Measurements from ENCODE around the gene ATG7.

DNA sequence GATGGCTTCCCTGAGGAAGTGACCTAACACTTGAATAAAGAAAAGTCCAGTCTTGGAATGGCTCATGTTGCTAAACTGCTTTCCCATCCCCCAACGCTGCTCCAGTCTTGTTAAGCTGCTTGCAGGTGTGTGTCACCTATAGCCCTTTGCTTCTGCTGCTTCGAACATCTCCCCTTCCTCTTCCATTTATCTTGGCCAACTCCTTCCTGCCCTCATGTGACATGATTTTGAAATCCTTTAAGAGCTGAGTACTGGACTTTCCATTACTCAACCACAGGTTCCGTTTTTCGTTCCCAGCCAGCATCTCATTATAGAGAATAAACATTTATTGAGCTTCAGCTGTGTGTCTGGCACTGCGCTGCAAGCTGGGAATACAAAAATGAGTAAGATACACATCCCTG lies 1.7 kb downstream of the ATG7 start:
- TF ChIP-seq, protein P1, sequence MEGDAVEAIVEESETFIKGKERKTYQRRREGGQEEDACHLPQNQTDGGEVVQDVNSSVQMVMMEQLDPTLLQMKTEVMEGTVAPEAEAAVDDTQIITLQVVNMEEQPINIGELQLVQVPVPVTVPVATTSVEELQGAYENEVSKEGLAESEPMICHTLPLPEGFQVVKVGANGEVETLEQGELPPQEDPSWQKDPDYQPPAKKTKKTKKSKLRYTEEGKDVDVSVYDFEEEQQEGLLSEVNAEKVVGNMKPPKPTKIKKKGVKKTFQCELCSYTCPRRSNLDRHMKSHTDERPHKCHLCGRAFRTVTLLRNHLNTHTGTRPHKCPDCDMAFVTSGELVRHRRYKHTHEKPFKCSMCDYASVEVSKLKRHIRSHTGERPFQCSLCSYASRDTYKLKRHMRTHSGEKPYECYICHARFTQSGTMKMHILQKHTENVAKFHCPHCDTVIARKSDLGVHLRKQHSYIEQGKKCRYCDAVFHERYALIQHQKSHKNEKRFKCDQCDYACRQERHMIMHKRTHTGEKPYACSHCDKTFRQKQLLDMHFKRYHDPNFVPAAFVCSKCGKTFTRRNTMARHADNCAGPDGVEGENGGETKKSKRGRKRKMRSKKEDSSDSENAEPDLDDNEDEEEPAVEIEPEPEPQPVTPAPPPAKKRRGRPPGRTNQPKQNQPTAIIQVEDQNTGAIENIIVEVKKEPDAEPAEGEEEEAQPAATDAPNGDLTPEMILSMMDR (IDR thresholded peaks at IDR 0.05) = no peak
- TF ChIP-seq POLR2A (IDR thresholded peaks at IDR 0.05) = no peak
